Fibroblast of skin of scalp (primary cell): ENCODE measurements around the gene CC2D1A.
"Not testable (repeated sequence)": the region's sequence is repeated elsewhere in the genome, so short reads cannot be mapped to it uniquely, and the experiment has no call there.

Source experiments
- DNase-seq: peaks from one replicate; pipeline ENCODE4 v3.0.0-alpha.2; 2013

Gene CC2D1A

GRCh38 chr19:13963603-13964105, 57.7 kb downstream of the CC2D1A start:
- no peak for DNase-seq

- peak; percentile 39 for DNase-seq
Observed at GRCh38 chr19:13964776-13965175, 58.8 kb downstream of the CC2D1A start.

GRCh38 chr19:13965377-13965896, 59.4 kb downstream of the CC2D1A start:
- no peak for DNase-seq

GRCh38 chr19:13965926-13966683, 60.1 kb downstream of the CC2D1A start:
- no peak for DNase-seq

GRCh38 chr19:13966684-13967128, 60.7 kb downstream of the CC2D1A start:
- DNase-seq = no peak

- not testable (repeated sequence) for DNase-seq
Observed at GRCh38 chr19:13967206-13967605, 61.2 kb downstream of the CC2D1A start.

GRCh38 chr19:13968383-13968935, 62.5 kb downstream of the CC2D1A start:
- no peak for DNase-seq

- no peak for DNase-seq
Observed at GRCh38 chr19:13968999-13969398, 63.0 kb downstream of the CC2D1A start.

- no peak for DNase-seq
Observed at GRCh38 chr19:13969897-13970296, 63.9 kb downstream of the CC2D1A start.

- not testable (repeated sequence) for DNase-seq
Observed at GRCh38 chr19:13971868-13972267, 65.9 kb downstream of the CC2D1A start.

GRCh38 chr19:13972368-13973155, 66.6 kb downstream of the CC2D1A start:
- no peak for DNase-seq

GRCh38 chr19:13973479-13973878, 67.5 kb downstream of the CC2D1A start:
- DNase-seq = not testable (repeated sequence)

GRCh38 chr19:13974073-13974472, 68.1 kb downstream of the CC2D1A start:
- no peak for DNase-seq

GRCh38 chr19:13975870-13976269, 69.9 kb downstream of the CC2D1A start:
- DNase-seq = no peak

GRCh38 chr19:13976446-13976845, 70.4 kb downstream of the CC2D1A start:
- peak; percentile 28 for DNase-seq

GRCh38 chr19:13977803-13978202, 71.8 kb downstream of the CC2D1A start:
- no peak for DNase-seq

GRCh38 chr19:13978351-13979243, 72.6 kb downstream of the CC2D1A start:
- DNase-seq = peak; percentile 40

GRCh38 chr19:13979244-13979615, 73.2 kb downstream of the CC2D1A start:
- DNase-seq = no peak

GRCh38 chr19:13979686-13980085, 73.7 kb downstream of the CC2D1A start:
- DNase-seq = no peak

- DNase-seq = no peak
Observed at GRCh38 chr19:13980340-13980739, 74.3 kb downstream of the CC2D1A start.
